HG03571 (cell line): ENCODE measurements around the gene TNFSF13.
A peak's percentile ranks its signal among the peaks of the same experiment; 100 is the strongest.

Source experiments
- ATAC-seq: cut with Tn5 transposase; IDR thresholded peaks from one replicate; pipeline ENCODE4 v1.9.1; 2021; ENCODE audit not compliant: unreplicated experiment

Gene TNFSF13

GRCh38 chr17:7574176-7574953 lies 15.8 kb downstream of the TNFSF13 start:
- ATAC-seq = no peak

GRCh38 chr17:7575481-7575883 lies 16.9 kb downstream of the TNFSF13 start:
- no peak for ATAC-seq

GRCh38 chr17:7575959-7576358 lies 17.4 kb downstream of the TNFSF13 start:
- no peak for ATAC-seq

GRCh38 chr17:7576432-7576937 lies 17.9 kb downstream of the TNFSF13 start:
- ATAC-seq = no peak

GRCh38 chr17:7577327-7578199 lies 19.0 kb downstream of the TNFSF13 start:
- ATAC-seq = no peak

GRCh38 chr17:7579001-7579833 lies 20.7 kb downstream of the TNFSF13 start, which contains the start of gene CD68:
Gene CD68 (plus strand): TSS chr17:7579638. CDS start chr17:7579678, 40 bp downstream.
- peak; percentile 41 for ATAC-seq

GRCh38 chr17:7579834-7580603 lies 21.5 kb downstream of the TNFSF13 start:
- no peak for ATAC-seq

- ATAC-seq = no peak
Observed at GRCh38 chr17:7580604-7581575, 22.3 kb downstream of the TNFSF13 start.

- ATAC-seq = no peak
Observed at GRCh38 chr17:7582396-7583252, 24.1 kb downstream of the TNFSF13 start.

GRCh38 chr17:7583253-7584109 lies 24.9 kb downstream of the TNFSF13 start, which contains the start of gene MPDU1:
Gene MPDU1 (plus strand): TSS chr17:7583852. CDS start chr17:7583863, 11 bp downstream.
- ATAC-seq = peak; percentile 48

- no peak for ATAC-seq
Observed at GRCh38 chr17:7586673-7587419, 28.3 kb downstream of the TNFSF13 start.

GRCh38 chr17:7587420-7588151 lies 29.0 kb downstream of the TNFSF13 start:
- ATAC-seq = no peak

GRCh38 chr17:7588553-7589203 lies 30.1 kb downstream of the TNFSF13 start:
- ATAC-seq = no peak

- no peak for ATAC-seq
Observed at GRCh38 chr17:7589204-7589868, 30.8 kb downstream of the TNFSF13 start.
